NCI-H1436 treated with DMSO at 0.1 percent for 48 hours (cell line): ENCODE results near the gene TAF4.
"Not testable (repeated sequence)": the region's sequence is repeated elsewhere in the genome, so short reads cannot be mapped to it uniquely, and the experiment has no call there.

Experiments used
- DNase-seq: peaks from one replicate; lab custom pipeline; 2025; lab: John Stamatoyannopoulos, UW

Gene TAF4

DNA sequence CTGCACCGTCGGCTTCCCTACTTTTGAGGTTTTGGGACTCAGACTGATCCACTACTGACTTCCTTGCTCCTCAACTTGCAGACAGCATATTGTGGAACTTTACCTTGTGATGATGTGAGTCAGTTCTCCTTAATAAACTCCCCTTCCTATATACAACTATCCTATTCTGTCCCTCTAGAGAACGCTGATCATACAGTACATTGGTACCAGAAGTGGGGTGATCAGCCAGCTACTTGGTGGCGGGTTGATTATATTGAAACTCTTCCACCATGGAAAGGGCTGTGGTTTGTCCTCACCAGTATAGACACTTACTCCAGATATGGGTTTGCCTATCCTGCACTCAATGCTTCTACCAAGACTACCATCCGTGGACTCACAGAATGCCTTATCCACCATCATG, 7.6 kb upstream of the TAF4 start:
- DNase-seq, result no peak

DNA sequence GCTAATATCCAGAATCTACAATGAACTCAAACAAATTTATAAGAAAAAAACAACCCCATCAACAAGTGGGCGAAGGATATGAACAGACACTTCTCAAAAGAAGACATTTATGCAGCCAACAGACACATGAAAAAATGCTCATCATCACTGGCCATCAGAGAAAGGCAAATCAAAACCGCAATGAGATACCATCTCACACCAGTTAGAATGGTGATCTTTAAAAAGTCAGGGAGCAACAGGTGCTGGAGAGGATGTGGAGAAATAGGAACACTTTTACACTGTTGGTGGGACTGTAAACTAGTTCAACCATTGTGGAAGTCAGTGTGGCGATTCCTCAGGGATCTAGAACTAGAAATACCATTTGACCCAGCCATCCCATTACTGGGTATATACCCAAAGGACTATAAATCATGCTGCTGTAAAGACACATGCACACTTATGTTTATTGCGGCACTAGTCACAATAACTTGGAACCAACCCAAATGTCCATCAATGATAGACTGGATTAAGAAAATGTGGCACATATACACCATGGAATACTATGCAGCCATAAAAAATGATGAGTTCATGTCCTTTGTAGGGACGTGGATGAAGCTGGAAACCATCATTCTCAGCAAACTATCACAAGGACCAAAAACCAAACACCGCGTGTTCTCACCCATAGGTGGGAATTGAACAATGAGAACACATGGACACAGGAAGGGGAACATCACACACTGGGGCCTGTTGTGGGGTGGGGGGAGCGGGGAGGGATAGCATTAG, 6.2 kb upstream of the TAF4 start:
- not testable (repeated sequence) for DNase-seq

DNA sequence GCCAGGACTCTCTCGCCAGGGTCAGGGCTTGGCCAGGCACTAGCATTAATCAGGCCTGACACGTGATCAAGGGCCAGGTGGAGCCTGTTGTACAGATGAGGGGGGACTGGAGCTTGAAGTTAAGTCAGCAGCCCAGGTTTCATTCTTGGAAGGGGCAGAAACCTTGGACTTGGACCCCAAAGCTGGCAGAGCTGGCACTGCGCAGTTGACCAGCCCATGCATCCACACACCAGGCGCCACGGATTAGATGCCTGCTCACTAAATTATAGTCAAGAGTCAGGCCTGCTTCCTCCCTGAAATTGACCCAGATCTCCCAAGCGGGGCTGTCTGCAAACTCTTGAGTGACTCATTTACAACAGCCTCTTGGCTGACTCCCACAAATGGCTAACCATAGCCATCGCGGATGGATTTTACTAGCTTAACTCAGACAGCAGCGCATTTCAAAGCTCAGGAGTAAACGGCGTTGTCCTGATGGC, 4.1 kb upstream of the TAF4 start:
- DNase-seq, result no peak

DNA sequence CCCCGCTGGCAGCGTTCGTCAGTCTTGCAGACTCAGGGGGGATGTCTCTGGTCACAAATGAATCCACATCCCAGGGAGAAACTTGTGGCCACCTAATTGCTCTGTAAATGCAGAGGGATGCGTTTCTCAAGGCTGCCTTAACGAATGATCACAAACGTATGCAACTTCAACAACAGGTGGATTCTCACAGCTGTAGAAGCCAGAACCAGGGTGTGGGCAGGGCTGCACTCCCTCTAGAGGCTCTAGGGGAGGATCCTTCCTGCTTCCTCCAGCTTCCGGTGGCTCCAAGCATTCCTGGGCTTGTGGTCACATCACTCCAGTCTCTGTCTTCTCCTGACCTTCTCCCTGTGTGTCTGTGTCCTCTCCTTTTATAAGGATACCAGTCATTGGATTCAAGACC, 3.3 kb upstream of the TAF4 start:
- no peak for DNase-seq

DNA sequence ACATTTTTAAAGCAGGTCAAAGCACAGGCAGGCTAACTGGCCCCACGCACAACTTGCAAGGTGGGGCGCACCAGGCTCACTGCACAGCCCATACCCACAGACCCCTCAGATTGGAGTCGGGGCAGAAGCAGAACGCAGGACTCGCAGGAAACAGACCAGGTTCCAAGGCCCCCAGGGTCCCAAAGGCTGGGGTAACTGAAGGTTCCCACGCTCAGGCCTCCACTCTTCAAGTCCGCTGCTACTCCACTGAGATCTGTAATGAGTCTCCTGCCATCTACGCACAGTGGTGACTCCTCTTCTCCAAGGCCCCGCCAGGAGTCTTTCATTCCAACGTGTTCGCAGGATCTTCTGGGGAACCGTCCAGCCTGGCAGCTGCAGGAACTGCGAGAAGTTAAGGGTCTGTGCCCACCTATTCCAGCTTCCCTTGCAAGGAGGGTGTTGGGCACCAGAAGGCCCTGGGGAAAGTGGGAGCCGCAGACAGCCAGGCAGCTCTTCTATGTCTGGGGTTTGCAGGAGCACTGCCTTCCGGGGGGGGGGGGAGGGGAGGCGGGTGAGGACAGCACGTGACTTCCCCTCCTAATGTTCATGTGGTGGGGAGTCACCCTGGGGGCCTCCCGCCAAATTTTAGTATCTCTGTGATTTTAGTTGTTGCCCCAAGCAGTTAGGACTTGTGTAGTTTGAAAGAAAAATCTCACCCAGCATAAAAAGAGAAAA, 2.0 kb upstream of the TAF4 start:
- DNase-seq, result no peak

DNA sequence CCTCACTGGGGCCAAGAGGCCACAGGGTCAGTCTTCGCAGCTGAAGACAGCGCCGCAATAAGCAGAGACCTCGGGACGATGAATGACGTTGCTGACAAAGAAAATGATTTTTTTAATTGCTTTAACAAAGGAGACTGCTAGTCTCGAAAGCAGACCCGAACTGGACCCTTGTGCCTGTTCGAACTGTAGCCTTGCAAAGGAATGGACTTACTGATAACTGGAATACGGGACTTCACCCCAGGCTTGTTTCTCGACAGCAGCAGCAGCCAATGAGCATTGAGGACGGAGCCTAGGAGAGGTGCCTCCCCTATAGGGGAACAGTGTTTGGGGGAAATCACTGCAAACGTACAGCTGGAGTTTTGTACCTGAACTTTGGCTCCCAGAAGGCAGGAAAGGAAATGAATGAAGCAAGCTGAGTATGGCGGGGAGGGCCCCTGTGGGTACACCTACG, 1.3 kb upstream of the TAF4 start:
- no peak for DNase-seq

DNA sequence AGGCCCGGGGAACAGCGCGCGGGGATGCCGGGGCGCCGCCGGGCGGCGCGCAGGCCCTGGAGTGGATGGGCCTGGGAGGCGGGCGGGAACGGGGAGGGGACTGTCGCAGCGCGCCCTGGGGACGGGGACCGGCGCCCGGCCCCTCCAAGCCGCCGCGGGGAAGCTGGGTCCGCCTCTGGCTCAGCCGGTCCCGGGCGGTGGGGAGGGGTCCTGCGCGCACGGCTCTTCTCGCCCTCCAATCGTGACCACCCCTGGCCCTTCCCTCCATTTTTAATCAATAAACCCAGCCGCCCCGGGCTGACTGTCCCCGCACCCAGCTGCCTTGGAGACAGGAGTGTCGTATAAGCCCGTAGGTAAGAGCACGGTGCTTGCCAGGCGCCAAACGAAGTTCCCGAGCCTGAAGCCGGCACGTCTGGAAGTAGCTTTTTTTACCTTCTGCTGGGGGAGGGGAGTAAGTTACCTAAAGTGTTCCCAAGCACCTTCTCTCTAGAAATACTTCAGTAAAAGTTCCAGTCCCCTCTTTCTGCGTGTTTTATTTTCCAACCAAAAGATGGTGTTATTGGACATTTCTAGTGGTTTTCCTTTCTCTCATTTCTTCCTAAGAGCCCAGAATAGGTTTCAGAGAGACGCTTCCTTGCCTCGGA, 780 bp upstream of the TAF4 start:
- no peak for DNase-seq

DNA sequence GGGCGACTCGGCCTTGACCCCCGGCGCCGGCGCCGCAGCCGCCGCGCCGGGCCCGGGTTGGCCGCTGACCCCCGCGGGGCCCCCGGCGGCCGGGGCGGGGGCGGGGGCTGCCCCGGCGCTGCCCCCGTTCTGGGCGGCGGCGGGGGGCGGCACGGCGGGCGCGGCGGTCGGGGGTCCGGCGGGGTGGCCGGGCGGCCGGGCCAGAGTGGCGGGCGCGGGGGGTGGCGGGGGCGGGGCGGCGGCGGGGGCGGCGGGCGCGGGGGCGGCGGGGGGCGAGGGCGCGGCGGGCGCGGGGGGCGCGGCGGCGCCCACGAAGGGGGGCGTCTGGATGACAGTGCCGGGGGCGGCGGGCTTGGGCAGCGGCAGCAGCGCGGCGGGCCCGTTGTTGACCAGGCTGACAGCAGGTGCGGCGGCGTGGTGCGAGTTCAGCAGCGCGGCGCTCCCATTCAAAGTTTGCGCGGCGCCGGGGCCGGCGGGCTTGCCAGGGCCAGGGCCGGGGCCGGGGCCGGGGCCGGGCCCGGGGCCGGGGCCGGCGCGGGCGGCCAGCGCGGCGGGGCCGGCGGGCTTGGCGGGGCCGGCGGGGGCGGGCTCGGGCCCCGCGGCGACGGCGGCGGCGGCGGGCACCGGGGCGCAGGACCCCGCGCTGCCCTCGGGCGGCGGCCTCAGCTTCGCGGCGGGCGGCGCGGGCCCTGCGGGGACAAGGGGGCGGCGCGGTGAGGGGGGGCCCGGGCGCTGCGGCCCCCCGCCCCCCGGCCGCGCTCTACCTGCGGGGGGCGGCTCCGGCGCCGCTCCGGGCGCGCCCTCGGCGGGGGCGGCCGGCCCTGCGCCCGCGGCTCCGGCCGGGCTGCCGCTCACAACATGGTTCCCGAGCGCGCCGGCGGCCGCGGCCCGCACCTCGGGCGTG, 659 bp downstream of the TAF4 start:
- DNase-seq, result no peak

DNA sequence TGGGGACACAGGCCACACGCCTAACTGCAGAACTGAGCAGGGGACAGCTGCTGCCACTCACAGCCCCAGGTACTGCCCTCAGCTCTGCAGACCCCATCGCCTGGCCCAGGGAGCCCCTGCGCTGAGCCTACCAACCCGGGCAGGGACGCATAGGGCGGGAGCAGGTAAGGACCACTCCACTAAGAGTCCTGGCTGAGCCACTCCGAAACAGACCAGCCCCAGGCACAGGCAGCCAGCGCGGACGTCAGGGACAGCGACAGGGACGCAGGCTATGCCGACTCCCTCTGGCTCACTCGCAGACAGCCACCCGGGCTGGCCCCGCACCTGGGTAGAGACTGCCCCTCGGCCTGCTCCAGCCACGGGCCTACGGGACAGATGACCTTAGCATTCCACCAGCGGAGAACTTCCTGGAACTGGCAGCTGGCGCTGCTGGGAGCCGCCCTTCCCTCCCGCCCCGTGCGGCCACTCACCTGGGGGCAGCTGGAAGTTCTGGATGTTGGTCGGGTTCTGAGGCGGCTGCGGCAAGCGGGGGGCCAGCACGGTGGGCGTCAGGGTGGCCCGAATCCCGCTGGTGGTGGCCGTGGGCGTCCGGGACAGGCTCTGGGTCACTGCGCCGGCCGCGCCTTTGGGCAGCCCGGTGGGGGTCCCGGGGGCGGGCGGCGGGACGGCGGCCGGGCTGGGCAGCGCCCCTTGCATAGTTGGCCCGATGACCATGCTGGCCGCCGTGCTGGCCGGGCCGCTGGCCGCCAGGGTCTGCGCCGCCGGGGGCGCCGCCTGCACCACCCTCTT, 1.5 kb downstream of the TAF4 start:
- no peak for DNase-seq

DNA sequence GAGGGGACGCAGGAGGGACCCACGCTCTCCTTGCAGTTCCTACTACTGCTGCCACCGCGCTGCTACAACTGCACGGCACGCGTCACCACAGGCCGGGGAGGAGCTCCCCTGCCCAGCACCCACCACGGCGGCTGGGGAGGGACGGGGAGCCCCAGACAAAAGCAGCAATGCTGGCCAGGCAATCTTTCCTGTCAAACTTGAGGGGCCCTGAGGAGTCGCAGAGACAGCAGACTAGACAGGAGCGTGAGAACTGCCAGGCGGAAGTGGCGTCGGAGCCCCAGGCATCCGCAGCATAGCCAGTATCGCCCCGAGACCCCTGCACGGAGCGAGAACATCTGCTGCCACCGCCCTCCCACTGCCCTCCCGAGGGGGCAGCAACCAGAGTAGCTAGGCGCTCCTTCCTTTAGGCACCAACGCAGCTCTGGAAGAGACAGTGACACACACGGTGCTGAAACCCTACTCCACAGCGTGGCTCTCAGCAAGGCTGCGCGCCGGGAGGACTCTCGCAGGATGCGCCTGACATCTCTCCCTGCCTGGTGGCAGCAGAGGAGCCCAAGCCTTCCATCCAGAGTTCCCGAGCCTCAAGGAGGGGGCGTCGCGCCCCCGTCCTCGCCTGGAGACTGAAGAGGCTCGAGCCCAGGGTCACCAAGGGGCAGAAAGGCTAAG, 2.2 kb downstream of the TAF4 start:
- DNase-seq, result no peak

DNA sequence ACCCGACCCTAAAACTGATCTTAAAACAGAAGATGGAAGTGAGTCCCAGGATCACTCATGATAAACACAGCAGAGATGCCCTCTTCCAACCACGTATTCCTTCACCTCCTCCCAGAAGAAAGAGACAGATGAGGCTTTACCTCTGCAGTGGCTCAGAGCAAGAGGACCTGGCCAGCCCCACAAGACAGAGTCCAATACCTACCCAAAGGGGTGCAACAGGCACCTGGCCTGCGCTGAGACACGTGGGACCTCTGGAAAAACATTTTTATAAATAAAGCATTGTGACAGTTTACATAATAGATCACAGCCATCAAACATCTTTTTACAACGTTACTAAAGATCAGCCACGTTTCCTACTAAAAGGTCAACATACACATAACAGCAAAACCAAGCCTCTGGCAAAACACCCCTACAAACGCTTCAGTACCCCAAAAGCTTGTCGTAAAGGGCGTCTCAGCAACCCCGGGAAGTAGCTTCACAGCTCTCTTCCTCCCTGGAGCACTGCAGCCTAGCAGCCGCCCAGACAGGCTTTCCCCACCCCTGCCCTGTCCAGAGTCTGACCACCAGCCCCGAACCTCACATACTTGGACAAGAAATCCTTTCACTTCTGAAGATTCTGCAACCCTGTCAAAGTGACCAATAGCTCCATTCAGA, 2.9 kb downstream of the TAF4 start:
- no peak for DNase-seq

DNA sequence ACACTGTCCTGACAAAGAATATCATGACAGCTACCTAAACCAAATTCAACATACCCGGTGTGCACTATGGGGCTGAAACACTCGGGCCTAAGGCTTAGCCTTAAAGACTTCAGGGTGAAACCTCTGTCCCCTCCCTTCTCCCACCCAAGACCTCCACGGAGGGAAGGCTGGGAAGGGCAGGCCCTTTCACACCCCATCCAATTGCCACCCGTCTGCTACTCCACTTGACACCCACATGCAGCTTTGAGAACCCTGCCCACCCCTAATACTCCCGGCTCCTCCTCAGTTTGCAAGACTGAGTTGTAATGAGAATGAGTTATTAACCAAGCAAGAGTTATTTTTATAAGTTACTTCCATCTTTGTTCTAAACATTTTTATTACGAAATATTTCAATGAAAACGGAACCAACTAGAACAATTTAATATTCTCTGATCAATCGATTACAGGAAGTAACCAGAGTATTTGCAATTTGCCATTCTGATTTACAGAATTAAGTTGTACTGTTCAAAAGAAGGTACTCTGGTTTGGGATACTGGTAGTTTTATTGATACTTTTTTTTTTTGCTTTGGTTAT, 3.7 kb downstream of the TAF4 start:
- DNase-seq, result no peak

DNA sequence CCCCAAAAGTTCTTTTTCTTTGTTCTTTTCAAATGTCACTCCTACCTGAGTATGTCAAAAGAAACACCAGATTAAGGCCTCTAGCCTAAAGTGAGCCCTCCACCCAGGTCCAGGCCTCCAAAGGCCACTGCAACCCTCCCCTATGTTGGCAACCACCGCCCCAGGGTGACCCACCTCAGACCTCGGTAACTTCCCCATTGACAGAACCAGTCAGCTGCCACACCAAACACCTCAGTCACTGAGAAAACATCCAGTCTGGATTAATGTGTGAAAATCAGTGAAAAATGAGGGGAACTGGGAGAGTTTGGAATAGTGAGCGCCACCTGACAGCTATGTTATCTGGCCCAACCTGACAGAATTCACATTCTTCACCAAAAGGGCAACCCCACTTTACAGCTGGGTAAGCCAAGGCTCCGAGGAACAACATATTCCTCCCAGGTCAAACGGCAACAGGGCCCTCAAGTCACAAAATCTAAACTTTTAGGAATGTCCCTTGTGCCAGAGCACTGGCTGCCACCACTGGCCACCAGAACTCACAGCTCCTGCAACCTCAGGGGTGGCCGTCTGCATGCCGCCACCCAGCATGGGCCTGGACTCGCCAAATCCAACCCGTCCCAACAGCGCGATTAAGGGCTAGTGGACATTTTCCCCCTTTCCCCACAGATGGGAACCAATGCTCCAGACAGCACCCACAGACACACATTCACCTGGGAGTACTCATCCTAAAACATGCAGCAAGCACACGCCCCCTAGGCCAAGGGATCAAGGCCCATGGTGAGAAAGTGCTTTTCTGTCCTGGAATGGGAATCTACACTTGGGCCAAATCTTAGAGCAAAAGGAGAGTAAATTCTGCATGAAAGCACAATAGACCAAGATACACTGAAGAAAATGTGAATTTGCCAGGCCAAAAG, 4.8 kb downstream of the TAF4 start:
- no peak for DNase-seq

DNA sequence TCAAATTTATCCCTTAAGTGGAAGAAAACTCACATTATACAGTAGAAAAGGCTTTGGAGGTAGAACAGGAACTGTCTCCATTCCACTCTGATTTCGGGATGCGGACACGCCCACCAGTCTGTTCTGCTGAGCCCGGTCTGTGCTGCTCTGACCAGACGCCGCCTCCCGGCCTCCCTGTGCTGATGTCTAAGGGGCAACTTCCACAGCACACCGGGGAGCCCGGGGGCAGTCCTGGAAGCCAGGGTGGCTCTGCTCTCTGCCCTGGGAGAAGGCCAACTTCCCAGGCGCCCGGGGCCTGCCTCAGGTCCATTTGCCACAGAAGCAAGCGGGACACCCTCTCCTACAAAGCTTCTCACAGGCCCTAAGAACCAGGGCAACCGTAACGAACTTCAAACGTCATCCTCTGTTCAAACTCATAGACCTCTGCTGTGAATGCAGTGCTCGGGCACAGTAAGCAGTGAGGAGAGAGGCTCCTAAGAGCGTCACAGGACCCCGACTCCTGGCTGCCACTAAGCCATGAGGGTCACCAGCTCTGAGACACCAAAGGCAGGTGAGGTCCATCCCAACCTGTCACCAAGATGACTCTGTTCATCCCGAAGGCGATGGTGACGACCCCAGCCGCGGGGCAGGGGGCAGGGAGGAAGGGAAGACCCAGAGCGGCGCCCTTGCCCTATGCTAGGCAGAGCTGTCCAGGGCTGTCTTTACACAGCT, 5.6 kb downstream of the TAF4 start:
- no peak for DNase-seq

DNA sequence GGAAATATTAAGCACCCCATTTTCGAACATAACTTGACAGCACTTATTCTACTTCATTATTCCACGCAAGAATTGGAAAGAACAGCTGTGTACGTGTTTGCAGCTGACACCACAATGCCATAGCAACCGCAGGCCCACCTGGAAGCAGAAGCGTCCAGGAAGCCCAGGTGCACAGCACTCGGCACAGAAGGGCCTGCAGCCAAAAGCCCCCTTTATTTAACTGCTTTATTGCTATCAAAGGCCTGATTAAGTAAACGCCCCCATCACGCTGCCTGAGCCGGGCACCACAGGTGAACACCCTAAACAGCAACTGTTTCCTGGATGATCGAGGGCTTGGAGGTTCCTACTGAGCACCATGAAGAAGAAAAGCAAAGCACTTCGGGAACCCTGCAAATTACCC, 6.3 kb downstream of the TAF4 start:
- no peak for DNase-seq

DNA sequence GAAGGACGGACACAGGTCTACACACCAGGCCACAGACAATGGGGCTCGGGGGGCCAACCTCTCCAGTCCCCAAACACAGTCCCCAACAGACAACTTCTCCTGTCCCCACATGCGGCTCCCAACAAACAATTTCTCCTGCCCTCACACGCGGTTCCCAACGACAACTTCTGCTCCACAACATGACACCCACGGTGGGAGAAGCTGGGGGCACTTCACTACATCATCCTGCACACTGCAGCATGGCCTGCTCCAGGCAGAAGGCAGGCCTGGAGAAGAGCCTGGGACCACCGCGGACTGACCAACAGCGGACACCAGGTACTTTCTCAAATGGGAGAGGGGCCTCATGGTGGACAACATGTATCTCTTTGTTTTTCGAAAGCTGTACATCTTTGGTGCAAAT, 6.7 kb downstream of the TAF4 start:
- no peak for DNase-seq

DNA sequence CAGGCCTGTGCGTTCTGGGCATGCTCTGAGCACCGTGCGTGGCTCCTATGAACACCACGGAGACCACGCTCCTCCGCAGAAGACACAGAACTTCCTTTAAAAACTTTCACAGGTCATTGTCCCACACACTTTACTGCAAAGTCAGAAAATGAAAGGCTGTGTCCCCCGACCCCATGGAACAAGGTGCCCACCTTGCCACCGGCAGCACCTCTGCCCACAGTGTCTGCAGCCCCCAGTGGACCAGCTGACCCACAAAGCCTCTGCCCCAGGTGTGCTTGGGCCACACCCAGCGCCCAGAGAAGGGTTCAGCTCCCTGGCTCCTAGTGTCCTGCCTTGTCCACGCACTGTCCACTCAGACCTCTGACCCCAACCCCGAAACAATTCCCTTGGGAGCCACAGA, 8.7 kb downstream of the TAF4 start:
- DNase-seq, result no peak

DNA sequence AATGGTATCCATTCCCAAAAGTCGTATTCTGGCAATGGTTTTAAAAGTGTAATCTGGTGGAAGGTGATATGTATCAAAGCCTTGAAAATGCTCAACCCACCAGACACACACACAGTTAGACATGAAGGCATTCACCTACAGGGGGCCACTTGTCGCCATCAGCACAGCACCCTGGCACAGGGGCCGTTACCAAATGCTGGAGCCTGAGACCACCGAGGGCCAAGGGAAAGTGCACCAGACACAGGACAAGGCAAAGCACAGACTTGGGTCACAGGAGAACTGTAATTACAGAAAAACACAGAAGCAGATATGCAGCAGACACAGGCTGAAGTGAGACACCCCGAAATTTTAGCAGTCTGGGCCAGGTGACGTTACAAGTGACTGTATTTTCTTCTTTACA, 9.3 kb downstream of the TAF4 start:
- no peak for DNase-seq
